Stimulated activated CD8-positive, alpha-beta memory T cell treated with anti-CD3 and anti-CD28 coated beads, Interleukin-4, amount 100 ng/mL, for 1 hour (primary cell): Measurements from ENCODE around the gene AK1.
A peak's percentile ranks its signal among the peaks of the same experiment; 100 is the strongest.

Source experiments
- DNase-seq, 2 donors: peaks; one replicate each; pipeline ENCODE4 v3.0.0-alpha.2; 2020; ENCODE audit warnings: low read depth in 2 of 2, low spot score in 1 of 2

Gene AK1

DNA sequence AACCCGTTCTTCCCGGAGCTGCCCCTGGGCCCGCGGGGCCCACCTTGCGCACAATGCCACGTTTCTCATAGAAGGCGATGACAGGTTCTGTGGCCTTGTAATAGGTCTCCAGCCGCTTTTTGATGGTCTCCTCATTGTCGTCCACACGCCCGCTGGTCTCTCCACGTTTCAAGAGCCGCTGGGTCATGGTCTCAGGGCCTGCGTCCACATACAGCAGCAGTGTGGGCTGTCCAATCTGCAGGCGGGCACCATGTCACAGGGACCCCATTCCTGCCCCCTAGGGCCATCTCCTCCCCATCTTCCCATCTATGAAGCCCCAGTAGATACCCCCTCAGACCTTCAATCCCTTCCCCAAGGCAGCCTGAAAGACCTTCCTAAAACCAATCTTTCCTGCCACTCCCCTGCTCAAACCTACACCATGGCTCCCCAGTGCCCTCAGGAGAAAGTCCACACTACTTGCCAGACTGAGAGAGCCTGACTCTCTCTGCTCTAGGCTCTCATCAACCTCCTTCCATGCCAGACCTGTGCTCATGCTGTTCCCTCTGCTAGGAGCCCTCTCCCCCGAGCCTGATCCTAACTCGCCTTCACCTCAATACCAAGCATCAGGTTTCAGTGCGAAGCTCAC is 9.1 kb downstream of the AK1 start:
- DNase-seq, result no peak

- no peak for DNase-seq
Observed at GRCh38 chr9:127867356-127868277, 9.9 kb downstream of the AK1 start.

- DNase-seq, result no peak
Observed at GRCh38 chr9:127866535-127866934, 10.9 kb downstream of the AK1 start.

GRCh38 chr9:127865645-127866464 is 11.6 kb downstream of the AK1 start:
- DNase-seq, result no peak

GRCh38 chr9:127863191-127863621 is 14.3 kb downstream of the AK1 start:
- DNase-seq, result no peak

GRCh38 chr9:127862075-127863011 is 15.1 kb downstream of the AK1 start:
- peak; percentile 24 to 25 for DNase-seq

- no peak for DNase-seq
Observed at GRCh38 chr9:127860779-127861178, 16.7 kb downstream of the AK1 start.

DNA sequence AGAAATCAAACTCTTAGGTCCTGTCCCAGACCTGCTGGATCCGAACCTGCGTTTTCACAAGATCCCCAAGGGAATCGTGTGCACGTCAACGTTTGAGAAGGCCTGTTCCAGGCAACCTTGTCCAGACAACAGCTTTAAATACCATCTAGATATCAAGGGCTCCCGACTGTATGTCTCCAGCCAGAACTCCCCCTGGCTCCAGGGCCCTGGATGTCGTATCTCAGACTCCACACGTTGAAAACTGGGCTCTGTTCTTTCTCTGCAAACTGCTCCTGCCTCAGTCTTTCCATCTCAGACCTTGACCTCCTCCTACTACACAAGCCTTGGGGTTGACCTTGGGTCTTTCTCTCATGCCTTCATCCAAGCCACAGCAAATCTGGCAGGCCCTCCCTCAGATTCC is 17.2 kb downstream of the AK1 start:
- no peak for DNase-seq

GRCh38 chr9:127858041-127858512 is 19.4 kb downstream of the AK1 start:
- DNase-seq, result no peak

DNA sequence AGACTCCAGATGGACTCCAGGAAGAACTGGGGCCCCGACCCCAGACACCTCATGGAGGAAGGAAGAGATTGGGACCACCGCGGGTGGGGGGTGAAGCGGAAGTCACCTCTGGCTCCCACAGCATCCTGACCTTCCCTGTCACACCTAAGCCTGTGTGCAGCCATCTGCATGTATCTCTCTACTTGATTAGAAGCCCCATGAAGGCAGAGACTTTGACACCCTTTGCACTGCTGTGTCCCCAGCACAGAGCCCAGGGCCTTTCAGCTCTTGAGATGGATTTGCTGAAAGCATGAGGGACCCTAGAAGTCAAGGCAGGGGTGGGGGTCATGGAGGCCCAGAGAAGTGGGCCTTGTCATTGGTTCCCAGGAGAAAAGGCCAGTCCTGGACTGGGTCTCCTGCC is 20.2 kb downstream of the AK1 start:
- DNase-seq, result no peak

- DNase-seq, result no peak
Observed at GRCh38 chr9:127856729-127857116, 20.8 kb downstream of the AK1 start.

DNA sequence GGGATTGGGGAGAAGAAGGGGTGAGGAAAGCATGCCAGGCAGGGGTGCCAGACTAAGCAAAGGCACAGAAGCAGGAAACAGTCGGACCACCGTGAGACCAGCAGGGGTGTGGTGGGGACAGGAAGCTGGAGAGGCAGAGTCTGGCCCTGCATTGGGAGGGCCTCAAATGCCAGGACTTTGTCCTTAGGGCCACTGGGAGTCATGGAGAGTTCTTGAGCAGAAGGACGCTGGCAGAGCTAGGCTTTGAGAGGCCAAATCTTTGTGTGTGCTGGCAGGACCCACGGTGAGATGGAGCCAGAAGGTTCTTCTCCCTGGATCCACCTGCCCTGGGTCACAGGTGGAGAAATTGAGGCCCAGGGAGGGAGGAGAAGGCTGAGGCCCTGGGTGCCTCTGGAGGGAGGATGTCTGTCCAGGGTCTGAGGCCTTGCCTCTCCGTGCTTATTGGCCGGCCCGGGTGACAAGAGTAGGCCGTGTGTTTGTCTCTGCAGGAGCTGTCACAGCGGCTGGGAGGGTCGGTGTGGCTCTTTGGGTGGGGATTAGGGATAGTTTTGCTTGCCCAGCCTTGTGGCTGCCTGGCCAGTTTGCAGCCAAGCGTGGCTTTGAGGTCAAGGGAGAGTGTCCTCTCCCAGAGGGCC is 21.3 kb downstream of the AK1 start:
- no peak for DNase-seq

DNA sequence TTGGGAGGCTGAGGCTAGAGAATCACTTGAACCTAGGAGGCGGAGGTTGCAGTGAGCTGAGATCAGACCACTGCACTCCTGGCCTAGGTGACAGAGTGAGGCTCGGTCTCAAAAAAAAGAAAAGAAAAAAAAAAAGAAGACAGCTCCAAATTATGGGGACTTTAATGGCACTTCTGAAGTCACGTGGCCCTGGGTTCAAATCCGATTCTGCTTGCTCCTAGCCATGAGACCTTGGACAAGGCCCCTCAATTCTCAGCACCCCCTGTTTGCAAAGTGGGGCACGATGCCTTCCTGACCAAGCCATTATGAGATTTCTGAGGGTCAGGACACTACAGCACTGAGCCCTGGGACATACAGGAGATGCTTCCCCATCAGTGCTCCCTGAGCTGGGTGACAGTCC is 22.0 kb downstream of the AK1 start:
- no peak for DNase-seq

DNA sequence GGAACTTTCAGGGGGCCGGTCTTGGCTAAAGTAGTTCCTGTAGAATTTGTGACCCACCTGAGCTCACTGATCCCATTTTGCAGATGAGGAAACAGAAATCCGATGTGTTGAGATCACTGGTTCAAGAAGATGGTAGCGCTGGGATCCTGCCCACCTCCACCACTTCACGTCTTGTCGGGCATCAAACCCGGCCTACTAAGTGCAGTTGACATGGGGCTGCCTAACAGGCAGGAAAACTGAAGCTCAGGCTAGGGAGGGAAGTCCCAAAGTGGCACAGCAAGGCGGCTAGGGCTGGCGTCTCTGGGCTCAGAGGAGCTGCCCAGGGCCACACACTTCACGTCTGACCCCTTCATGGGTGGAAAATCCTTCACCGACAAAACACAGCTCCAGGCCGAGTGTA is 22.5 kb downstream of the AK1 start:
- DNase-seq, result no peak

DNA sequence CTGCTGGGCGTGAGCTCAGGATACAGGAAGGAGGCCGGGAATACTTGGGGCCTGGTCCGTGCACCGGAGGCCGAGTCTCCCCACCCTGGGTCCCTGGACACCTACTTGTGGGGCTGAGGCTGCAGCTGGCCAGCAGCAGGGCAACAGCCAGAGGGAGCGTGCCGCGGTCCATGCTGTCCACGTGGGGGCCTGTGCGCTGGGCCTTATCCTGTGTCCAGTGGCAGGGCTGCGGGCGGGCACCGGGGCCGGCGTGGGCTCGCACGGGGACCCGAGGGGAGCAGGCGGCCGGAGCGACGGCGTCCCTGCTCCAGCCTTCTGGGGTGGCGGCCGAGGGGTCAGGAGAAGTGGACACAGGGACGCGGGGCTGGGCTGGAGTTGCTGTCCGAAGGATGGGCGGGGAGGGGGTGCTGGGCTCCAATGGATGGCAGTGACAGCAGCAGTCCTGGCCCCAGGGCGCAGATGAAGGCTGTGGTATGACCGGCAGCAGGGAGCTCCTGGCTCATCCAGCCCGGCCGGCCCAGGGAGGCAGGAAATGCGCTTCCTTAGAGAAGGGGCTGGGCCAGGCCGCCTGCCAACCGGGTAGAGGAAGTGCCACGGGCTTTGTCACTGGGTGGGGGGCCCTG is 23.2 kb downstream of the AK1 start, which contains the start of gene ENG:
TSS of gene ENG (minus strand) at position 475 of the 623 bp plus-strand sequence. CDS start at position 172, 303 bp downstream.
- no peak for DNase-seq

DNA sequence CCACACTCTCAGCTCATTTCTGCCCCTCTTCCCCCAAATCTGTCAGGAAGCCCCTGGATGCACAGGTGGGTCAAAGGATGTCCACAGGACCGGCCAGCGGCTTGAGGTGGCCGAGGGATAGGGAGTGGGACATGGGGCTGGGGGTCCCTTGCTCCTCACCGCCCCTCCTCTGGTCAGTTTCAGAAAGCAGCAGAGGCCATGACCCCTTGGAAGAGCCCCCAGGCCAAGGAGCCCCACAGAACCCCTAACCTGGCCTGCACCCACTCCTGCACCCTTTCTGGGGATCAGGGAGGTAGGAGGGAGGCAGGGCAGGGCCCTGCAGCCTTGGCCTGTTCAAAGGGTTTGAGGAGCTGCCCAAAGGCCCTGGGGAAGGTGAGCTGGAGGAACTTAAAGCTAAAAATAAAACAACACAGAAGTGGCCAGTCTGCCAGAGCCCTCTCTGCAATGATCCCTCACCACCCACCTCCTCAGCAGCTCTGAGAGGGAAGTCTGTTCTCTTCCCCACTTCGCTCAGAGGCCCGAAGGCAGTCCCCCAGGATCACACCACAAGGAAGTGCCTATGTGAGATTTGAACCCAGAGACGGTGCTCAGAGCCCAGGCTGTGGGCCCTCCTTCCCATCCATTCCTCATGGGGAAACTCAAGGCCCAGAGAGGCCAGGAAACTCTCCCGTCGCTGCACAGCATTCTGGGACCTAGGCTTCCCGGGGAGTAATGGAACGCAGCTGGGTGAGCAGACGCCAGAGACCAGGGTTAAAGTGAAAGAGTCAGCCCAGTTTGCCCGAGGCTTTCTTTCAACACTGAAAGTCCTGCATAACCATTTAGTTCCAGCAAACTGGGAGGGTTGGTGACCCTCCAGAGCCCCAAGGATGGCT is 23.9 kb downstream of the AK1 start:
- no peak for DNase-seq

GRCh38 chr9:127852829-127853228 is 24.6 kb downstream of the AK1 start:
- no peak for DNase-seq

GRCh38 chr9:127850286-127850830 is 27.1 kb downstream of the AK1 start:
- no peak for DNase-seq
